Testis (tissue), 2 donors: ENCODE data around the gene C2orf66.

Source experiments
- POLR2A ChIP-seq: fragments of 450-650 bp; IDR thresholded peaks from one replicate; pipeline ENCODE4 v1.6.1; 2017; ENCODE audit warnings: antibody characterized with exemption, mild to moderate bottlenecking, moderate library complexity
- TF ChIP-seq, protein P1 (sequence below), 3 experiments: fragments of 450-650 bp in 2 of 3; fragments of 200-600 bp in 1 of 3; sonication (generic) in 1 of 3; IDR thresholded peaks; one replicate each; pipeline ENCODE4 v1.5.1; 2016 to 2019; ENCODE audit warnings: antibody characterized with exemption in 3 of 3, mild to moderate bottlenecking in 2 of 3, moderate library complexity in 1 of 3

GRCh38 chr2:196853301-196854087, 44.3 kb upstream of the C2orf66 start:
- TF ChIP-seq, protein P1, sequence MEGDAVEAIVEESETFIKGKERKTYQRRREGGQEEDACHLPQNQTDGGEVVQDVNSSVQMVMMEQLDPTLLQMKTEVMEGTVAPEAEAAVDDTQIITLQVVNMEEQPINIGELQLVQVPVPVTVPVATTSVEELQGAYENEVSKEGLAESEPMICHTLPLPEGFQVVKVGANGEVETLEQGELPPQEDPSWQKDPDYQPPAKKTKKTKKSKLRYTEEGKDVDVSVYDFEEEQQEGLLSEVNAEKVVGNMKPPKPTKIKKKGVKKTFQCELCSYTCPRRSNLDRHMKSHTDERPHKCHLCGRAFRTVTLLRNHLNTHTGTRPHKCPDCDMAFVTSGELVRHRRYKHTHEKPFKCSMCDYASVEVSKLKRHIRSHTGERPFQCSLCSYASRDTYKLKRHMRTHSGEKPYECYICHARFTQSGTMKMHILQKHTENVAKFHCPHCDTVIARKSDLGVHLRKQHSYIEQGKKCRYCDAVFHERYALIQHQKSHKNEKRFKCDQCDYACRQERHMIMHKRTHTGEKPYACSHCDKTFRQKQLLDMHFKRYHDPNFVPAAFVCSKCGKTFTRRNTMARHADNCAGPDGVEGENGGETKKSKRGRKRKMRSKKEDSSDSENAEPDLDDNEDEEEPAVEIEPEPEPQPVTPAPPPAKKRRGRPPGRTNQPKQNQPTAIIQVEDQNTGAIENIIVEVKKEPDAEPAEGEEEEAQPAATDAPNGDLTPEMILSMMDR (IDR thresholded peaks at IDR 0.05), result no peak
- TF ChIP-seq POLR2A, result no peak
